GM12878 (cell line): ENCODE measurements around the gene COX18. TPM values are rescaled to one million over a fixed set of nuclear protein-coding genes. Genes with fewer than 3 reads are reported as not detected.

Source experiments
- ATAC-seq: fragments of 200-7000 bp; cut with Tn5 transposase; 3 replicates; pipeline ENCODE4 v1.9.1; 2020; ENCODE audit warnings: mild to moderate bottlenecking, moderate library complexity
- BruUV-seq: library from RNA; stranded (reverse); fragments of 400-500 nt; replicated peaks from 2 replicates; lab custom pipeline; 2021; lab: Mats Ljungman, UMichigan
- CTCF ChIA-PET: fragments of 300-600 bp; sonication (Branson Sonifier 250); formaldehyde crosslinking; extraction: SDS; loops from one replicate; lab custom pipeline; 2021; ENCODE audit warnings: inconsistent platforms; lab: Yijun Ruan, JAX
- POLR2A ChIA-PET: fragments of 350-600 bp; formaldehyde crosslinking; extraction: SDS; loops from one replicate; lab custom pipeline; 2021; ENCODE audit warnings: inconsistent platforms; lab: Charles Lee
- RAD21 ChIA-PET: fragments of 300-600 bp; sonication (Branson Sonifier 250); formaldehyde crosslinking; loops from one replicate; lab custom pipeline; 2023; ENCODE audit warnings: antibody characterized with exemption; ENCODE audit not compliant: unreplicated experiment; lab: Charles Lee
- SMC1A ChIA-PET: fragments of 300-600 bp; sonication (Branson Sonifier 250); formaldehyde crosslinking; loops from one replicate; lab custom pipeline; 2023; ENCODE audit not compliant: unreplicated experiment, uncharacterized antibody; lab: Charles Lee
- DNase-seq: peaks from one replicate; pipeline ENCODE4 v3.0.0-alpha.2; 2011; ENCODE audit warnings: low read depth, low spot score
- FAIRE-seq: peaks from 3 replicates; lab custom pipeline; 2011; peaks lifted over from hg19 to GRCh38; lab: Jason Lieb, UNC
- H2AFZ ChIP-seq: 2 replicates; pipeline ENCODE4 v1.6.0; 2011; ENCODE audit warnings: low read depth, low read length, control low read depth; ENCODE audit not compliant: control insufficient read depth
- H3K27ac ChIP-seq: 2 replicates; pipeline ENCODE4 v1.5.1; 2011; ENCODE audit warnings: control low read depth; ENCODE audit not compliant: control insufficient read depth, insufficient read depth
- H3K27me3 ChIP-seq, 2 experiments: replicated peaks in 1 of 2; 2 replicates each; pipeline versions ENCODE4 v1.6.0 to v1.6.1; 2011; ENCODE audit warnings: low read length in 1 of 2; ENCODE audit not compliant: control insufficient read depth in 2 of 2, insufficient read depth in 2 of 2
- H3K36me3 ChIP-seq, 2 experiments: 2 replicates each; pipeline ENCODE4 v1.5.1; 2011; ENCODE audit warnings: low read length in 1 of 2; ENCODE audit not compliant: control insufficient read depth in 2 of 2, insufficient read depth in 2 of 2
- H3K4me1 ChIP-seq: 2 replicates; pipeline ENCODE4 v1.6.1; 2011; ENCODE audit warnings: mild to moderate bottlenecking, low read length, moderate library complexity, mixed read lengths; ENCODE audit not compliant: control insufficient read depth, insufficient read depth
- H3K4me2 ChIP-seq: 2 replicates; pipeline ENCODE4 v1.6.0; 2011; ENCODE audit warnings: control low read depth; ENCODE audit not compliant: control insufficient read depth, insufficient read depth
- H3K4me3 ChIP-seq: fragments of 200-600 bp; sonication (generic); 2 replicates; pipeline ENCODE4 v1.5.1; 2016
- H3K79me2 ChIP-seq: 2 replicates; pipeline ENCODE4 v1.6.0; 2011; ENCODE audit warnings: low read length; ENCODE audit not compliant: control insufficient read depth, insufficient read depth
- H3K9ac ChIP-seq: 2 replicates; pipeline ENCODE4 v1.8.0; 2011; ENCODE audit warnings: low read length, control low read depth, mixed read lengths; ENCODE audit not compliant: control insufficient read depth, insufficient read depth
- H3K9me3 ChIP-seq: replicated peaks from 3 replicates; pipeline ENCODE4 v1.5.1; 2011; ENCODE audit warnings: mild to moderate bottlenecking, low read length; ENCODE audit not compliant: control insufficient read depth, insufficient read depth
- H4K20me1 ChIP-seq: 2 replicates; pipeline ENCODE4 v1.6.0; 2011; ENCODE audit not compliant: control insufficient read depth, insufficient read depth
- CHD1 ChIP-seq: IDR thresholded peaks from 2 replicates; pipeline ENCODE4 v1.6.1; 2012; ENCODE audit warnings: low read depth, low read length, improper control_type of control experiment
- CHD4 ChIP-seq: fragments of 200-600 bp; sonication (generic); IDR thresholded peaks from 2 replicates; pipeline ENCODE4 v1.6.1; 2016; ENCODE audit warnings: mild to moderate bottlenecking
- CREB1 ChIP-seq: IDR thresholded peaks from 2 replicates; pipeline ENCODE4 v1.6.1; 2012; ENCODE audit warnings: low read depth, mild to moderate bottlenecking, inconsistent platforms
- EZH2 ChIP-seq: IDR thresholded peaks from 2 replicates; pipeline ENCODE4 v1.6.1; 2012; ENCODE audit warnings: low read depth, mild to moderate bottlenecking, control low read depth, inconsistent platforms, low read length, borderline replicate concordance; ENCODE audit not compliant: control insufficient read depth
- MYB ChIP-seq: fragments of 150-350 bp; IDR thresholded peaks from 2 replicates; pipeline ENCODE4 v1.6.1; 2014; ENCODE audit warnings: mild to moderate bottlenecking, low read depth, low read length, borderline replicate concordance
- NFYB ChIP-seq: IDR thresholded peaks from 2 replicates; pipeline ENCODE4 v1.6.1; 2011; ENCODE audit warnings: low read depth, mild to moderate bottlenecking, low read length, improper control_type of control experiment, moderate library complexity; ENCODE audit not compliant: insufficient read depth
- ZNF274 ChIP-seq: IDR thresholded peaks from one replicate; pipeline ENCODE4 v1.8.0; 2011; ENCODE audit not compliant: insufficient read length, insufficient read depth
- ZNF592 ChIP-seq: fragments of 450-650 bp; IDR thresholded peaks from 2 replicates; pipeline ENCODE4 v1.6.1; 2017; ENCODE audit warnings: mild to moderate bottlenecking, moderate library complexity
- ZNF622 ChIP-seq: fragments of 450-650 bp; IDR thresholded peaks from 2 replicates; pipeline ENCODE4 v1.6.1; 2017; ENCODE audit warnings: mild to moderate bottlenecking, inconsistent platforms
- ZSCAN29 ChIP-seq: fragments of 450-650 bp; IDR thresholded peaks from 2 replicates; pipeline ENCODE4 v1.6.1; 2017; ENCODE audit warnings: mild to moderate bottlenecking, moderate library complexity
- ZZZ3 ChIP-seq: IDR thresholded peaks from 2 replicates; pipeline ENCODE4 v1.6.1; 2011; ENCODE audit warnings: low read depth; ENCODE audit not compliant: control insufficient read depth, insufficient read length
- WGBS: methylation state at CpG from one replicate; pipeline ENCODE4 v1.1.6; 2016; ENCODE audit warnings: low lambda C conversion rate; ENCODE audit not compliant: insufficient replicate concordance, insufficient coverage; ENCODE audit errors: missing lambda C conversion rate; 5-methylcytosine and 5-hydroxymethylcytosine counted together
- in situ Hi-C: fragments of 300-500 bp; cut with MboI; formaldehyde crosslinking; loops from 9 replicates; pipeline ENCODE4 v1.14.3; 2018; ENCODE audit warnings: mixed read lengths
- intact Hi-C: fragments of 100-400 bp; cut with micrococcal nuclease; formaldehyde crosslinking; loops from one replicate; pipeline ENCODE4 v1.14.2; 2022; ENCODE audit not compliant: unreplicated experiment
- polyA plus RNA-seq, 11 experiments: library from polyadenylated mRNA; depleted of rRNA in 4 of 11; unstranded in 6 of 11; stranded (reverse) in 5 of 11; fragments of >200 nt; fragmentation: Nextera tagmentation in 4 of 11; fragmentation: Illumina TruSeq in 1 of 11; extraction: Ambion mirVana in 4 of 11; extraction: Trizol in 1 of 11; gene quantifications; 1 replicate in 1 of 11; 2 replicates in 10 of 11; pipeline versions ENCODE4 v1.2.1 to v1.2.3, GENCODE V29; 2011 to 2016; ENCODE audit warnings: inconsistent platforms in 2 of 11, missing spikeins in 2 of 11, low read depth in 1 of 11
- total RNA-seq, 4 experiments: library from RNA; depleted of rRNA in 3 of 4; stranded (reverse); fragments of >200 nt in 3 of 4; fragmentation: Illumina TruSeq in 1 of 4; extraction: Trizol in 1 of 4; gene quantifications; 2 replicates each; pipeline versions ENCODE4 v1.2.1 to v1.2.3, GENCODE V29; 2013 to 2021
- TF ChIP-seq, protein P1 (sequence below): fragments of 450-650 bp; IDR thresholded peaks from 2 replicates; pipeline ENCODE4 v1.6.1; 2014; ENCODE audit warnings: mild to moderate bottlenecking
- TF ChIP-seq, protein P2 (sequence below): fragments of 450-650 bp; IDR thresholded peaks from 2 replicates; pipeline ENCODE4 v1.6.1; 2017; ENCODE audit warnings: low read depth, mild to moderate bottlenecking, moderate library complexity

Gene COX18
- total and polyA plus RNA-seq, 10 of the 15 experiments (the other 5 are each of a cell fraction or from before 2014, with no cell fraction given), result 7.2 to 36.4 (median 17.7) TPM

- TF ChIP-seq ZNF592, result no peak
- TF ChIP-seq, protein P1, sequence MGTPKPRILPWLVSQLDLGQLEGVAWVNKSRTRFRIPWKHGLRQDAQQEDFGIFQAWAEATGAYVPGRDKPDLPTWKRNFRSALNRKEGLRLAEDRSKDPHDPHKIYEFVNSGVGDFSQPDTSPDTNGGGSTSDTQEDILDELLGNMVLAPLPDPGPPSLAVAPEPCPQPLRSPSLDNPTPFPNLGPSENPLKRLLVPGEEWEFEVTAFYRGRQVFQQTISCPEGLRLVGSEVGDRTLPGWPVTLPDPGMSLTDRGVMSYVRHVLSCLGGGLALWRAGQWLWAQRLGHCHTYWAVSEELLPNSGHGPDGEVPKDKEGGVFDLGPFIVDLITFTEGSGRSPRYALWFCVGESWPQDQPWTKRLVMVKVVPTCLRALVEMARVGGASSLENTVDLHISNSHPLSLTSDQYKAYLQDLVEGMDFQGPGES, result no peak
- no peak for TF ChIP-seq ZZZ3
- no peak for TF ChIP-seq ZSCAN29
These were observed 40.0 kb upstream of the COX18 start (continued) for GRCh38 chr4:73109493-73109892.

GRCh38 chr4:73104695-73105094 lies 35.2 kb upstream of the COX18 start:
- WGBS, result 99% methylated on average over 5 of the region's 5 CpGs
- TF ChIP-seq NFYB (no peak), MYB (no peak), CREB1 (no peak), CHD4 (no peak), ZNF622 (no peak), EZH2 (no peak), ZNF274 (no peak), CHD1 (no peak)
- TF ChIP-seq, protein P2, sequence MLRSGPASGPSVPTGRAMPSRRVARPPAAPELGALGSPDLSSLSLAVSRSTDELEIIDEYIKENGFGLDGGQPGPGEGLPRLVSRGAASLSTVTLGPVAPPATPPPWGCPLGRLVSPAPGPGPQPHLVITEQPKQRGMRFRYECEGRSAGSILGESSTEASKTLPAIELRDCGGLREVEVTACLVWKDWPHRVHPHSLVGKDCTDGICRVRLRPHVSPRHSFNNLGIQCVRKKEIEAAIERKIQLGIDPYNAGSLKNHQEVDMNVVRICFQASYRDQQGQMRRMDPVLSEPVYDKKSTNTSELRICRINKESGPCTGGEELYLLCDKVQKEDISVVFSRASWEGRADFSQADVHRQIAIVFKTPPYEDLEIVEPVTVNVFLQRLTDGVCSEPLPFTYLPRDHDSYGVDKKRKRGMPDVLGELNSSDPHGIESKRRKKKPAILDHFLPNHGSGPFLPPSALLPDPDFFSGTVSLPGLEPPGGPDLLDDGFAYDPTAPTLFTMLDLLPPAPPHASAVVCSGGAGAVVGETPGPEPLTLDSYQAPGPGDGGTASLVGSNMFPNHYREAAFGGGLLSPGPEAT, result no peak

More at GRCh38 chr4:73104695-73105094, 35.2 kb upstream of the COX18 start:
- ATAC-seq (no peak), DNase-seq (no peak), FAIRE-seq (no peak)
- RAD21 ChIA-PET, result no interaction called here
- Histone ChIP-seq H3K4me2 (no peak overlapping the region), H3K79me2 (no peaks in the 10 kb centered on the region), H3K36me3 (peaks cover 0 to 24% of the 10 kb centered on the region in 2 experiments; a peak in 3 of 4 replicates), H3K27me3 (no peaks in the 10 kb centered on the region), H3K27ac (no peak overlapping the region), H3K9me3 (no peaks in the 10 kb centered on the region), H3K4me1 (no peaks in the 10 kb centered on the region), H3K9ac (no peak overlapping the region), H2AFZ (no peak overlapping the region), H4K20me1 (no peaks in the 10 kb centered on the region), H3K4me3 (no peak overlapping the region)
- SMC1A ChIA-PET, result interaction anchor here (0.9 to 1.8 kb wide), 4 partner anchors 11 to 60 kb away, joined by 3 to 4 read pairs (median 4); no protein-coding TSS in a partner anchor
- POLR2A ChIA-PET, result no interaction called here
- intact Hi-C loops (no loop called here), in situ Hi-C loops (no loop called here)
- no TSS peak for BruUV-seq
- CTCF ChIA-PET, result interaction anchor here (0.7 to 1.3 kb wide), 4 partner anchors 8 to 153 kb away, joined by 3 read pairs; no protein-coding TSS in a partner anchor
